Activated CD4-positive, alpha-beta T cell treated with anti-CD3 and anti-CD28 coated beads, Interleukin-2, amount 10 ng/mL, durations not matched to agents 24 days and 14 days (primary cell): ENCODE data around the gene COL23A1. TPM values are rescaled to one million over a fixed set of nuclear protein-coding genes. Genes with fewer than 3 reads are reported as not detected.

ENCODE experiments used
- DNase-seq: peaks from one replicate; pipeline ENCODE4 v3.0.0; 2022
- H3K27ac Mint-ChIP-seq: one replicate; pipeline ENCODE4 v1.8.0; 2022; ENCODE audit warnings: mild to moderate bottlenecking, mixed read lengths
- H3K27me3 Mint-ChIP-seq: one replicate; pipeline ENCODE4 v1.8.0; 2022; ENCODE audit warnings: mixed read lengths
- H3K36me3 Mint-ChIP-seq: one replicate; pipeline ENCODE4 v1.8.0; 2022; ENCODE audit warnings: low read depth, mild to moderate bottlenecking, mixed read lengths
- H3K4me1 Mint-ChIP-seq: one replicate; pipeline ENCODE4 v1.8.0; 2021; ENCODE audit warnings: mixed read lengths
- H3K4me3 Mint-ChIP-seq: one replicate; pipeline ENCODE4 v1.8.0; 2022; ENCODE audit warnings: mild to moderate bottlenecking, moderate library complexity, mixed read lengths
- H3K9me3 Mint-ChIP-seq: one replicate; pipeline ENCODE4 v1.8.0; 2021; ENCODE audit warnings: mixed read lengths
- intact Hi-C: fragments of 100-400 bp; cut with micrococcal nuclease; formaldehyde crosslinking; loops from one replicate; pipeline ENCODE4 v1.15.1; 2023
- total RNA-seq: library from RNA; stranded (reverse); gene quantifications from 2 replicates; pipeline ENCODE4 v1.2.3, GENCODE V29; 2022

COL23A1 gene
- total RNA-seq, 1 donor from 2014 or later, result 0.07 TPM

- no peaks in the 10 kb centered on the region for H3K9me3 Mint-ChIP-seq
- no peak for DNase-seq
- no peak overlapping the region for H3K27ac Mint-ChIP-seq
- intact Hi-C loops, result no loop called here
- no peaks in the 10 kb centered on the region for H3K4me1 Mint-ChIP-seq
- H3K4me3 Mint-ChIP-seq, result no peak overlapping the region
- H3K36me3 Mint-ChIP-seq, result no peaks in the 10 kb centered on the region
- H3K27me3 Mint-ChIP-seq, result no peaks in the 10 kb centered on the region
These were observed 63.3 kb downstream of the COL23A1 start for GRCh38 chr5:178526773-178527457.

- intact Hi-C loops, result no loop called here
- no peaks in the 10 kb centered on the region for H3K9me3 Mint-ChIP-seq
These were observed 64.1 kb downstream of the COL23A1 start for GRCh38 chr5:178525906-178526732.

GRCh38 chr5:178524093-178524882 lies 65.9 kb downstream of the COL23A1 start:
- Mint-ChIP-seq H3K9me3 (peaks cover 6% of the 10 kb centered on the region), H3K27ac (no peak overlapping the region), H3K4me1 (no peaks in the 10 kb centered on the region), H3K27me3 (no peaks in the 10 kb centered on the region), H3K36me3 (no peaks in the 10 kb centered on the region), H3K4me3 (no peak overlapping the region)
- no peak for DNase-seq
- intact Hi-C loops, result no loop called here

More at GRCh38 chr5:178525906-178526732, 64.1 kb downstream of the COL23A1 start:
- no peak overlapping the region for H3K27ac Mint-ChIP-seq
- H3K4me1 Mint-ChIP-seq, result no peaks in the 10 kb centered on the region
- no peaks in the 10 kb centered on the region for H3K36me3 Mint-ChIP-seq
- no peaks in the 10 kb centered on the region for H3K27me3 Mint-ChIP-seq
- no peak overlapping the region for H3K4me3 Mint-ChIP-seq
- no peak for DNase-seq

GRCh38 chr5:178522361-178522760 lies 67.8 kb downstream of the COL23A1 start:
- no peaks in the 10 kb centered on the region for H3K4me1 Mint-ChIP-seq

GRCh38 chr5:178520851-178521250 lies 69.3 kb downstream of the COL23A1 start:
- H3K27ac Mint-ChIP-seq, result no peak overlapping the region
- H3K9me3 Mint-ChIP-seq, result peaks cover 6% of the 10 kb centered on the region
- no peaks in the 10 kb centered on the region for H3K36me3 Mint-ChIP-seq
- H3K4me1 Mint-ChIP-seq, result no peaks in the 10 kb centered on the region
- intact Hi-C loops, result no loop called here
- no peak overlapping the region for H3K4me3 Mint-ChIP-seq
- DNase-seq, result no peak
- no peaks in the 10 kb centered on the region for H3K27me3 Mint-ChIP-seq

More at GRCh38 chr5:178522361-178522760, 67.8 kb downstream of the COL23A1 start:
- no peaks in the 10 kb centered on the region for H3K36me3 Mint-ChIP-seq
- peaks cover 6% of the 10 kb centered on the region for H3K9me3 Mint-ChIP-seq
- no peaks in the 10 kb centered on the region for H3K27me3 Mint-ChIP-seq
- H3K27ac Mint-ChIP-seq, result no peak overlapping the region
- H3K4me3 Mint-ChIP-seq, result no peak overlapping the region
- intact Hi-C loops, result no loop called here
- DNase-seq, result no peak

- no peak for DNase-seq
- H3K27ac Mint-ChIP-seq, result no peak overlapping the region
- H3K9me3 Mint-ChIP-seq, result peaks cover 6% of the 10 kb centered on the region
- H3K36me3 Mint-ChIP-seq, result no peaks in the 10 kb centered on the region
- no peak overlapping the region for H3K4me3 Mint-ChIP-seq
- H3K27me3 Mint-ChIP-seq, result no peaks in the 10 kb centered on the region
- H3K4me1 Mint-ChIP-seq, result no peaks in the 10 kb centered on the region
- intact Hi-C loops, result no loop called here
These were observed 70.4 kb downstream of the COL23A1 start for GRCh38 chr5:178519804-178520203.

GRCh38 chr5:178519155-178519554 lies 71.0 kb downstream of the COL23A1 start:
- Mint-ChIP-seq H3K27ac (no peak overlapping the region), H3K9me3 (peaks cover 6% of the 10 kb centered on the region), H3K27me3 (no peaks in the 10 kb centered on the region), H3K36me3 (no peaks in the 10 kb centered on the region), H3K4me3 (no peak overlapping the region), H3K4me1 (no peaks in the 10 kb centered on the region)
- intact Hi-C loops, result no loop called here
- DNase-seq, result no peak

- no peaks in the 10 kb centered on the region for H3K36me3 Mint-ChIP-seq
- DNase-seq, result no peak
- H3K4me1 Mint-ChIP-seq, result no peaks in the 10 kb centered on the region
- no peak overlapping the region for H3K27ac Mint-ChIP-seq
- H3K4me3 Mint-ChIP-seq, result no peak overlapping the region
- H3K27me3 Mint-ChIP-seq, result peaks cover 2% of the 10 kb centered on the region
- intact Hi-C loops, result no loop called here
- peaks cover 6% of the 10 kb centered on the region for H3K9me3 Mint-ChIP-seq
These were observed 73.5 kb downstream of the COL23A1 start for GRCh38 chr5:178516504-178517235.

GRCh38 chr5:178515776-178516503 lies 74.3 kb downstream of the COL23A1 start:
- intact Hi-C loops, result no loop called here
- Mint-ChIP-seq H3K27ac (no peak overlapping the region), H3K4me3 (no peak overlapping the region), H3K9me3 (peaks cover 6% of the 10 kb centered on the region), H3K4me1 (no peaks in the 10 kb centered on the region), H3K27me3 (peaks cover 2% of the 10 kb centered on the region), H3K36me3 (no peaks in the 10 kb centered on the region)
- no peak for DNase-seq

GRCh38 chr5:178514851-178515418 lies 75.3 kb downstream of the COL23A1 start:
- peaks cover 2% of the 10 kb centered on the region for H3K27me3 Mint-ChIP-seq
- no peak for DNase-seq
- no peaks in the 10 kb centered on the region for H3K4me1 Mint-ChIP-seq
- H3K36me3 Mint-ChIP-seq, result no peaks in the 10 kb centered on the region
- intact Hi-C loops, result no loop called here
- H3K4me3 Mint-ChIP-seq, result no peak overlapping the region
- no peak overlapping the region for H3K27ac Mint-ChIP-seq
- peaks cover 5% of the 10 kb centered on the region for H3K9me3 Mint-ChIP-seq

GRCh38 chr5:178511172-178511571 lies 79.0 kb downstream of the COL23A1 start:
- intact Hi-C loops, result no loop called here
- H3K9me3 Mint-ChIP-seq, result no peaks in the 10 kb centered on the region
- no peaks in the 10 kb centered on the region for H3K4me1 Mint-ChIP-seq
- DNase-seq, result no peak
- H3K27me3 Mint-ChIP-seq, result peaks cover 2% of the 10 kb centered on the region
- no peaks in the 10 kb centered on the region for H3K36me3 Mint-ChIP-seq
- H3K27ac Mint-ChIP-seq, result no peak overlapping the region
- no peak overlapping the region for H3K4me3 Mint-ChIP-seq

- intact Hi-C loops, result no loop called here
These were observed 80.6 kb downstream of the COL23A1 start for GRCh38 chr5:178509491-178510057.

More at GRCh38 chr5:178509491-178510057, 80.6 kb downstream of the COL23A1 start:
- H3K27me3 Mint-ChIP-seq, result peaks cover 2% of the 10 kb centered on the region
- no peaks in the 10 kb centered on the region for H3K9me3 Mint-ChIP-seq
- DNase-seq, result no peak
- no peak overlapping the region for H3K27ac Mint-ChIP-seq
- H3K36me3 Mint-ChIP-seq, result no peaks in the 10 kb centered on the region
- no peak overlapping the region for H3K4me3 Mint-ChIP-seq
- no peaks in the 10 kb centered on the region for H3K4me1 Mint-ChIP-seq
